Keratinocyte (primary cell): ENCODE measurements around the gene EPHA10. TPM values are rescaled to one million over a fixed set of nuclear protein-coding genes. Genes with fewer than 3 reads are reported as not detected.

Experiments
- DNase-seq: peaks from one replicate; pipeline ENCODE4 v3.0.0-alpha.2; 2011; ENCODE audit warnings: low read depth, missing footprints, low spot score
- FAIRE-seq: peaks from 2 replicates; lab custom pipeline; 2011; peaks lifted over from hg19 to GRCh38; lab: Jason Lieb, UNC
- H2AFZ ChIP-seq: 2 replicates; pipeline ENCODE4 v1.6.0; 2012; ENCODE audit warnings: low read length, control low read depth, inconsistent platforms; ENCODE audit not compliant: control insufficient read depth
- H3K27ac ChIP-seq: 2 replicates; pipeline ENCODE4 v1.5.1; 2011; ENCODE audit warnings: low read length; ENCODE audit not compliant: control insufficient read depth, insufficient read depth
- H3K27me3 ChIP-seq: 3 replicates; pipeline ENCODE4 v1.6.0; 2011; ENCODE audit warnings: low read length; ENCODE audit not compliant: control insufficient read depth, insufficient read depth; ENCODE audit errors: extremely low read depth
- H3K36me3 ChIP-seq, 2 experiments: 2 replicates in 1 of 2; 3 replicates in 1 of 2; pipeline ENCODE4 v1.5.1; 2011; ENCODE audit warnings: low read length in 2 of 2, mild to moderate bottlenecking in 1 of 2; ENCODE audit not compliant: control insufficient read depth in 2 of 2, insufficient read depth in 2 of 2; ENCODE audit errors: extremely low read depth in 1 of 2
- H3K4me1 ChIP-seq: 3 replicates; pipeline ENCODE4 v1.5.1; 2011; ENCODE audit warnings: low read length; ENCODE audit not compliant: control insufficient read depth, insufficient read depth; ENCODE audit errors: extremely low read depth
- H3K4me2 ChIP-seq: 3 replicates; pipeline ENCODE4 v1.6.0; 2011; ENCODE audit warnings: low read depth, low read length; ENCODE audit not compliant: control insufficient read depth, insufficient read depth; ENCODE audit errors: extremely low read depth
- H3K4me3 ChIP-seq, 3 experiments: fragments of 200-600 bp in 1 of 3; sonication (generic) in 1 of 3; 2 replicates in 2 of 3; 3 replicates in 1 of 3; pipeline ENCODE4 v1.5.1; 2011 to 2016; ENCODE audit warnings: low read length in 3 of 3, mild to moderate bottlenecking in 3 of 3, control low read depth in 2 of 3, inconsistent platforms in 1 of 3, low read depth in 1 of 3, mixed read lengths in 1 of 3, mixed run types in 1 of 3, moderate library complexity in 1 of 3; ENCODE audit not compliant: control insufficient read depth in 2 of 3, insufficient read depth in 2 of 3; ENCODE audit errors: extremely low read depth in 1 of 3
- H3K79me2 ChIP-seq: 2 replicates; pipeline ENCODE4 v1.6.0; 2012; ENCODE audit warnings: low read length; ENCODE audit not compliant: control insufficient read depth, insufficient read depth
- H3K9ac ChIP-seq: 3 replicates; pipeline ENCODE4 v1.6.0; 2011; ENCODE audit warnings: low read length; ENCODE audit not compliant: control insufficient read depth, insufficient read depth; ENCODE audit errors: extremely low read depth
- H3K9me1 ChIP-seq: 3 replicates; pipeline ENCODE4 v1.6.0; 2011; ENCODE audit warnings: low read length; ENCODE audit not compliant: control insufficient read depth, insufficient read depth; ENCODE audit errors: extremely low read depth
- H3K9me3 ChIP-seq: 2 replicates; pipeline ENCODE4 v1.5.1; 2012; ENCODE audit warnings: low read depth, low read length; ENCODE audit not compliant: control insufficient read depth
- H4K20me1 ChIP-seq: 3 replicates; pipeline ENCODE4 v1.6.0; 2011; ENCODE audit warnings: low read length; ENCODE audit not compliant: control insufficient read depth, insufficient read depth; ENCODE audit errors: extremely low read depth
- EZH2 ChIP-seq: IDR thresholded peaks from one replicate; pipeline ENCODE4 v1.6.1; 2012; ENCODE audit warnings: inconsistent platforms, mild to moderate bottlenecking, low read length, moderate library complexity
- dilution Hi-C: fragments of 300-500 bp; cut with MboI; formaldehyde crosslinking; loops from one replicate; pipeline ENCODE4 v1.7.0; 2020; ENCODE audit warnings: low sequenced_read_pairs; ENCODE audit not compliant: extremely low pct_ligation_motif_present
- polyA plus RNA-seq, 5 experiments: library from polyadenylated mRNA; depleted of rRNA in 3 of 5; stranded (reverse) in 3 of 5; stranded (forward) in 1 of 5; unstranded in 1 of 5; fragments of >200 nt; gene quantifications; 1 replicate in 1 of 5; 2 replicates in 3 of 5; 3 replicates in 1 of 5; pipeline versions ENCODE4 v1.2.1 to v1.2.3, GENCODE V29; 2011 to 2012; ENCODE audit warnings: missing spikeins in 2 of 5, low read depth in 1 of 5, low replicate concordance in 1 of 5
- TF ChIP-seq, protein P1 (sequence below), 3 experiments: IDR thresholded peaks in 1 of 3; conservative IDR thresholded peaks in 1 of 3; optimal IDR thresholded peaks in 1 of 3; 2 replicates in 2 of 3; 3 replicates in 1 of 3; pipeline versions ENCODE3 to v1.5.1; 2011; ENCODE audit warnings: low read length in 3 of 3, mild to moderate bottlenecking in 3 of 3, moderate library complexity in 2 of 3, control low read depth in 1 of 3, inconsistent platforms in 1 of 3; ENCODE audit not compliant: insufficient read depth in 2 of 3; ENCODE audit errors: extremely low read depth in 1 of 3

The EPHA10 gene
- polyA plus RNA-seq, 1 donor (not counting 4 experiments of a cell fraction or from before 2014, with no cell fraction given), result not detected

DNA sequence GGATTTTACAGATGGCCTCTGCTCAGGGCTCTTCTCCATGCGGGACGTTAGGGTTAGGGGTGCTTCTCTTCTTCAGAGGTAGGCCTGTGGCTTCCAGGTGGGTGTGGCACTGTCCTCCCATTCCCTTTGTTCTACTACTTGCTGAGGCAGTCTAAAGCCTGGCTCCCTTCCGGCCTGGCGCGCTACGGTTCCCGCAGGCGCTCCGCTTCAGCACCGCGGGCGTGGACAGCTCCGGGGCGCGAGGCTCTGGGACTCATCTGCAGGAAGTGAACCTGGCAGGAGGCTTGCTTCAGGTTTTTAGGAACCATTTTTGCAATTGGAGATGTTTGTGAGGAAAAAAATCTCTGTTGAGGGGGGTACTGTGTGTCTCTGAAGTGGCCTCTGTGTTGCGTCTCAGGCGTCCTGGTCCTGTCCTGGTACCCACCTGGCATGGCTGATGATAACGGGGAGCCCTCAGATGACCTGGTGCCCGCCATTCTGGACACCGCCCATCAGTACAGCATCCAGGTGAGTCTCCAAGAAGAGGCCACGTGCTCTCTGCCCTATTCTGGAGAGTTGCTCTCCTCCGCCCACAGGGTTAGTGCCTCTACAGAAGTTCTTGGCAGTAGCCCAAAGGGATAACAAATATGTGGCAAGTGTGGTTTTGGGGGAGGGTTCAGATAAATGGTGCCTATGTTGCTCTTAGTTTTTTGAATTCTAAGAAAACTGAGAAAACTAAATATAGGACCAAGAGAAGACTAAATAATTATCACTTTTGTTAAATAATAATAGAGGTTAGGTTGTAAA is 30.6 kb upstream of the EPHA10 start:
- no peaks in the 10 kb centered on the region for H3K4me1 ChIP-seq
- H2AFZ ChIP-seq, result no peak overlapping the region
- dilution Hi-C loops, result no loop called here
- H3K27ac ChIP-seq, result no peak overlapping the region
- TF ChIP-seq EZH2, result peak; percentile 59
- TF ChIP-seq, protein P1, sequence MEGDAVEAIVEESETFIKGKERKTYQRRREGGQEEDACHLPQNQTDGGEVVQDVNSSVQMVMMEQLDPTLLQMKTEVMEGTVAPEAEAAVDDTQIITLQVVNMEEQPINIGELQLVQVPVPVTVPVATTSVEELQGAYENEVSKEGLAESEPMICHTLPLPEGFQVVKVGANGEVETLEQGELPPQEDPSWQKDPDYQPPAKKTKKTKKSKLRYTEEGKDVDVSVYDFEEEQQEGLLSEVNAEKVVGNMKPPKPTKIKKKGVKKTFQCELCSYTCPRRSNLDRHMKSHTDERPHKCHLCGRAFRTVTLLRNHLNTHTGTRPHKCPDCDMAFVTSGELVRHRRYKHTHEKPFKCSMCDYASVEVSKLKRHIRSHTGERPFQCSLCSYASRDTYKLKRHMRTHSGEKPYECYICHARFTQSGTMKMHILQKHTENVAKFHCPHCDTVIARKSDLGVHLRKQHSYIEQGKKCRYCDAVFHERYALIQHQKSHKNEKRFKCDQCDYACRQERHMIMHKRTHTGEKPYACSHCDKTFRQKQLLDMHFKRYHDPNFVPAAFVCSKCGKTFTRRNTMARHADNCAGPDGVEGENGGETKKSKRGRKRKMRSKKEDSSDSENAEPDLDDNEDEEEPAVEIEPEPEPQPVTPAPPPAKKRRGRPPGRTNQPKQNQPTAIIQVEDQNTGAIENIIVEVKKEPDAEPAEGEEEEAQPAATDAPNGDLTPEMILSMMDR (optimal IDR thresholded peaks at IDR 0.05 in 1 of 3, IDR thresholded peaks at IDR 0.05 in 1 of 3, conservative IDR thresholded peaks at IDR 0.05 in 1 of 3; ENCODE audit: extremely low read depth in 1 of 3, insufficient read depth in 2 of 3, low read length in 3 of 3), result no peak
- peak; percentile 79 for FAIRE-seq
- H3K79me2 ChIP-seq, result no peaks in the 10 kb centered on the region
- no peaks in the 10 kb centered on the region for H3K9me1 ChIP-seq
- H3K4me3 ChIP-seq, result no peak overlapping the region
- peaks cover 2% of the 10 kb centered on the region for H4K20me1 ChIP-seq
- H3K27me3 ChIP-seq, result peaks cover 25% of the 10 kb centered on the region
- no peak overlapping the region for H3K4me2 ChIP-seq
- no peak overlapping the region for H3K9ac ChIP-seq
- H3K9me3 ChIP-seq, result no peaks in the 10 kb centered on the region
- DNase-seq, result no peak
- peaks cover 0 to 2% of the 10 kb centered on the region in 2 experiments for H3K36me3 ChIP-seq

DNA sequence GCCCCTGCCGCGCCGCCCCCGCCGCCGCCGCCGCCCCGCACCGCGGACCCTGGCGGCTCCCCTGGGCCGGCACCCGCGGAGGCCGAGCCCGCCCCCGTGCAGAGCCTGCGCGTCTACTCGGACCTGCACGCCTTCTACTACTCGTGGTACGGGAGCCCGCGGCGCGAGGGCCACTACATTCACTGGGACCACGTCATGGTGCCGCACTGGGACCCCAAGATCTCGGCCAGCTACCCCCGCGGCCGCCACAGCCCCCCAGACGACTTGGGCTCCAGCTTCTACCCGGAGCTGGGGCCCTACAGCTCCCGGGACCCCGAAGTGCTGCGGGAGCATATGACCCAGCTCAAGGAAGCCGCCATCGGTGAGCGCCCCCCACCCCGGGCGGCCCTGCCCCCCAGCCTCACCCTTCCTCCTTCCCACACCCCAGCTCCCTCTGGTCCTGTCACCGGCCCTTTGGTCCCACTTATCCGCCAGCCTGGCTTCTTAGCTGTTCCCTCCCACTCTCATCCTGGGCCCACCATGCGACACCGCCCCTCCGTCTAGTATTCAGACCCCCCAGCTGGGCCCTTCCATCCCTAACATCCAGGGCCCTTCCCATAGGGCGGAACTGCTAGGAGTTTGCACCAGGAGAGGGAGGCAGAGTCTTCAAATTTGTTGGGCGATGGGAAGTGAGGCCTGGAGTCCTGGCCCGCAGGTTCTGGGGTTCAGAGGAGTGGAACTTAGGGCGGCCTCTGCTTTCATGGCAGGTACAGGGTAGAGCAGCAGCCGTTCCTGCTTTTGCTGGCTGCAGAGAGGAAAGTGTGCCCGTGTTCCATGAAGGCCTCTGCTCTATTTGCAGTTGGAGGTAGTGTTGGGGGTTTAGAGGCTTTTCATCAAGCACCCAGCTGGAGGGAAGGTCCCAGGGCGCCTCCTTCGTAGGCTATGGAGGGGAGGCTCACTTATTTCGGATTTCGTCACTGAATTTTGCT is 29.7 kb upstream of the EPHA10 start:
- dilution Hi-C loops, result no loop called here
- no peaks in the 10 kb centered on the region for H3K79me2 ChIP-seq
- no peaks in the 10 kb centered on the region for H3K4me1 ChIP-seq
- no peaks in the 10 kb centered on the region for H3K9me1 ChIP-seq
- DNase-seq (no peak), FAIRE-seq (no peak)
- H2AFZ ChIP-seq, result no peak overlapping the region
- peak overlapping the region; percentile 27 for H3K4me2 ChIP-seq
- H3K9ac ChIP-seq, result no peak overlapping the region
- no peak overlapping the region for H3K27ac ChIP-seq
- peaks cover 25% of the 10 kb centered on the region for H3K27me3 ChIP-seq
- TF ChIP-seq, protein P1 (optimal IDR thresholded peaks at IDR 0.05 in 1 of 3, IDR thresholded peaks at IDR 0.05 in 1 of 3, conservative IDR thresholded peaks at IDR 0.05 in 1 of 3; ENCODE audit: extremely low read depth in 1 of 3, insufficient read depth in 2 of 3, low read length in 3 of 3), result no peak
- TF ChIP-seq EZH2, result peak; percentile 21
- no peaks in the 10 kb centered on the region for H3K36me3 ChIP-seq
- peaks cover 2% of the 10 kb centered on the region for H4K20me1 ChIP-seq
- no peaks in the 10 kb centered on the region for H3K9me3 ChIP-seq
- H3K4me3 ChIP-seq, result no peak overlapping the region
